Neural cell (in vitro differentiated cells): ENCODE measurements around the gene TRMT44. TPM values are rescaled to one million over a fixed set of nuclear protein-coding genes. Genes with fewer than 3 reads are reported as not detected.

Experiments
- H2AFZ ChIP-seq: fragments of 200-600, 300-800 bp; sonication (generic), shearing (Covaris generic); 2 replicates; pipeline ENCODE4 v1.6.0; 2014; ENCODE audit warnings: low read depth, mild to moderate bottlenecking, antibody characterized with exemption, low read length, moderate library complexity
- H3F3A ChIP-seq: fragments of 200-600 bp; shearing (Covaris generic); 2 replicates; pipeline ENCODE4 v1.6.1; 2016; ENCODE audit warnings: mild to moderate bottlenecking, moderate library complexity, mixed read lengths, antibody characterized with exemption, low read length; ENCODE audit not compliant: insufficient read depth, poor library complexity, severe bottlenecking
- H3K27ac ChIP-seq: fragments of 200-600, 300-800 bp; sonication (generic), shearing (Covaris generic); 2 replicates; pipeline ENCODE4 v1.5.1; 2014; ENCODE audit warnings: mild to moderate bottlenecking, low read length, moderate library complexity
- H3K27me3 ChIP-seq: fragments of 300-800, 200-600 bp; sonication (generic), shearing (Covaris generic); 2 replicates; pipeline ENCODE4 v1.6.0; 2014; ENCODE audit warnings: mild to moderate bottlenecking, low read depth, low read length, moderate library complexity; ENCODE audit not compliant: insufficient read depth
- H3K36me3 ChIP-seq: fragments of 300-800, 200-600 bp; sonication (generic), shearing (Covaris generic); 2 replicates; pipeline ENCODE4 v1.5.1; 2014; ENCODE audit warnings: mild to moderate bottlenecking, antibody characterized with exemption, low read length, moderate library complexity; ENCODE audit not compliant: insufficient read depth
- H3K4me2 ChIP-seq: fragments of 300-800, 200-600 bp; sonication (generic), shearing (Covaris generic); 2 replicates; pipeline ENCODE4 v1.6.0; 2014; ENCODE audit warnings: mild to moderate bottlenecking, low read length
- H3K4me3 ChIP-seq: fragments of 300-800, 200-600 bp; sonication (generic), shearing (Covaris generic); 2 replicates; pipeline ENCODE4 v1.5.1; 2014; ENCODE audit warnings: mild to moderate bottlenecking, low read length, moderate library complexity
- H3K79me2 ChIP-seq: fragments of 200-600 bp; shearing (Covaris generic); replicated peaks from 2 replicates; pipeline ENCODE4 v1.6.0; 2014; ENCODE audit warnings: mild to moderate bottlenecking, low read length, moderate library complexity; ENCODE audit not compliant: insufficient read depth
- H3K9ac ChIP-seq: fragments of 300-800, 200-600 bp; sonication (generic), shearing (Covaris generic); 2 replicates; pipeline ENCODE4 v1.6.1; 2016; ENCODE audit warnings: mild to moderate bottlenecking, low read length, mixed read lengths
- H3K9me2 ChIP-seq: fragments of 200-600 bp; shearing (Covaris generic); 2 replicates; pipeline ENCODE4 v1.6.1; 2016; ENCODE audit warnings: mild to moderate bottlenecking, low read length, mixed read lengths; ENCODE audit not compliant: insufficient read depth
- H3K9me3 ChIP-seq: fragments of 200-600, 300-800 bp; sonication (generic), shearing (Covaris generic); 2 replicates; pipeline ENCODE4 v1.6.1; 2016; ENCODE audit warnings: mild to moderate bottlenecking, mixed run types, low read length, moderate library complexity, mixed read lengths
- H4K20me1 ChIP-seq: fragments of 200-600 bp; shearing (Covaris generic); 2 replicates; pipeline ENCODE4 v1.6.1; 2016; ENCODE audit warnings: mild to moderate bottlenecking, mixed run types; ENCODE audit not compliant: insufficient read depth
- CTCF ChIP-seq: fragments of 450-650 bp; IDR thresholded peaks from 2 replicates; pipeline ENCODE4 v1.5.1; 2014; ENCODE audit warnings: antibody characterized with exemption, mild to moderate bottlenecking, moderate library complexity; ENCODE audit not compliant: poor library complexity, severe bottlenecking
- EP300 ChIP-seq: fragments of 450-650 bp; conservative IDR thresholded peaks from 2 replicates; pipeline ENCODE4 v1.6.1; 2014; ENCODE audit warnings: antibody characterized with exemption, mild to moderate bottlenecking, moderate library complexity; ENCODE audit not compliant: poor library complexity, severe bottlenecking
- EZH2 ChIP-seq: fragments of 200-600, 300-800 bp; shearing (Covaris generic), sonication (generic); IDR thresholded peaks from 2 replicates; pipeline ENCODE4 v1.6.1; 2014; ENCODE audit warnings: antibody characterized with exemption, low read length, borderline replicate concordance, mild to moderate bottlenecking; ENCODE audit not compliant: insufficient read depth, poor library complexity, severe bottlenecking
- MXI1 ChIP-seq: fragments of 450-650 bp; conservative IDR thresholded peaks from 2 replicates; pipeline ENCODE4 v1.6.1; 2014; ENCODE audit warnings: antibody characterized with exemption, mild to moderate bottlenecking; ENCODE audit not compliant: poor library complexity, severe bottlenecking
- POLR2AphosphoS5 ChIP-seq: IDR thresholded peaks from 2 replicates; pipeline ENCODE4 v1.6.1; 2012
- RAD21 ChIP-seq: fragments of 450-650 bp; conservative IDR thresholded peaks from 2 replicates; pipeline ENCODE4 v1.6.1; 2014; ENCODE audit warnings: antibody characterized with exemption, mild to moderate bottlenecking, moderate library complexity
- REST ChIP-seq: IDR thresholded peaks from 2 replicates; pipeline ENCODE4 v1.6.1; 2012; ENCODE audit warnings: borderline replicate concordance
- SMC3 ChIP-seq: fragments of 450-650 bp; conservative IDR thresholded peaks from 2 replicates; pipeline ENCODE4 v1.6.1; 2014; ENCODE audit warnings: antibody characterized with exemption, mild to moderate bottlenecking, moderate library complexity; ENCODE audit not compliant: poor library complexity
- TAF1 ChIP-seq: IDR thresholded peaks from 2 replicates; pipeline ENCODE4 v1.6.1; 2012; ENCODE audit warnings: low read depth
- polyA plus RNA-seq: library from polyadenylated mRNA; depleted of rRNA; stranded (reverse); fragments of >200 nt; gene quantifications from 2 replicates; pipeline ENCODE4 v1.2.3, GENCODE V29; 2014

TRMT44 gene
- polyA plus RNA-seq, 1 donor from 2014 or later: 20.6 TPM

GRCh38 chr4:8461086-8461485 is 20.5 kb downstream of the TRMT44 start:
- H3K4me2 ChIP-seq: no peak overlapping the region
- H3K27ac ChIP-seq: no peak overlapping the region
- no peak overlapping the region for H3K9ac ChIP-seq
- H3K4me3 ChIP-seq: no peak overlapping the region
- H4K20me1 ChIP-seq: no peaks in the 10 kb centered on the region
- TF ChIP-seq MXI1 (no peak), RAD21 (no peak), CTCF (no peak), EP300 (no peak), REST (no peak), POLR2AphosphoS5 (no peak), SMC3 (no peak), TAF1 (no peak), EZH2 (no peak)
- H3K27me3 ChIP-seq: no peaks in the 10 kb centered on the region
- no peaks in the 10 kb centered on the region for H3K9me3 ChIP-seq
- no peaks in the 10 kb centered on the region for H3K9me2 ChIP-seq
- no peak overlapping the region for H2AFZ ChIP-seq
- no peaks in the 10 kb centered on the region for H3K79me2 ChIP-seq
- H3K36me3 ChIP-seq: peaks cover 5% of the 10 kb centered on the region
- no peaks in the 10 kb centered on the region for H3F3A ChIP-seq

DNA sequence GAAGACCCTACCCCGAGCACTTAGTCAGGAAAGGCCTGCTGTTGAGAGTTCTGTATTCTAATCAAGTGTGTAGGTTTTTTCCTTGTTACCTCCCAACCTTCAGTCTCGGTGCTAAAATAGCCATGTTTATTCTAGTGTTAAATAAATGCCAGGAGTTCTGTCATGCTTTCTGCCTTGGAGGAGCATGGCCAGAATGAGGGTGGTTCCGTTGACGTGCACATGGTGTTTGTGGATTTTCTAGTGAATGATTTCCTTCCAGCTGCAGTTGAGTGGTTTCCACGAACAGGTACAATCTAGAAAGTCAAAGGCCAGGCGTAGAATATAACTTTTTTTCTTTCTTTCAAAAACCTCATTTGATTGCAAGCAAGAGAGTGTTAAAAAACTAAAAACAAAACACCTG is 21.0 kb downstream of the TRMT44 start:
- Histone ChIP-seq H3K36me3 (peaks cover 5% of the 10 kb centered on the region), H3F3A (no peaks in the 10 kb centered on the region), H3K9me3 (no peaks in the 10 kb centered on the region), H2AFZ (no peak overlapping the region), H3K79me2 (no peaks in the 10 kb centered on the region), H3K27me3 (no peaks in the 10 kb centered on the region), H3K27ac (no peak overlapping the region), H3K4me3 (no peak overlapping the region), H4K20me1 (no peaks in the 10 kb centered on the region), H3K4me2 (no peak overlapping the region), H3K9me2 (no peaks in the 10 kb centered on the region), H3K9ac (no peak overlapping the region)
- TF ChIP-seq RAD21: no peak
- no peak for TF ChIP-seq MXI1
- no peak for TF ChIP-seq CTCF
- no peak for TF ChIP-seq EZH2
- no peak for TF ChIP-seq POLR2AphosphoS5
- no peak for TF ChIP-seq TAF1
- no peak for TF ChIP-seq SMC3
- TF ChIP-seq REST: no peak
- TF ChIP-seq EP300: no peak
